ENCODE data around the gene PLVAP. TPM values are rescaled to one million over a fixed set of nuclear protein-coding genes. Genes with fewer than 3 reads are reported as not detected.
A peak's percentile ranks its signal among the peaks of the same experiment; 100 is the strongest.

Gene PLVAP
- total RNA-seq, 1 donor from 2014 or later = 0.58 TPM

GRCh38 chr19:17402982-17403855 lies 26.1 kb upstream of the PLVAP start:
- no peak overlapping the region for H3K4me3 ChIP-seq (ENCODE audit: low read depth, low read length)
- no peak for TF ChIP-seq CTCF (conservative IDR thresholded peaks at IDR 0.05; ENCODE audit: low read depth, low read length)
- no peak for DNase-seq (ENCODE audit: low read depth)

- no peak overlapping the region for H3K4me3 ChIP-seq (ENCODE audit: low read depth, low read length)
- no peak for TF ChIP-seq CTCF (conservative IDR thresholded peaks at IDR 0.05; ENCODE audit: low read depth, low read length)
- DNase-seq (ENCODE audit: low read depth) = no peak
Measured at GRCh38 chr19:17401628-17402027, 24.5 kb upstream of the PLVAP start.

GRCh38 chr19:17398902-17399527 lies 21.9 kb upstream of the PLVAP start:
- TF ChIP-seq CTCF (conservative IDR thresholded peaks at IDR 0.05; ENCODE audit: low read depth, low read length) = no peak
- no peak for DNase-seq (ENCODE audit: low read depth)
- H3K4me3 ChIP-seq (ENCODE audit: low read depth, low read length) = no peak overlapping the region

GRCh38 chr19:17394891-17395415 lies 17.8 kb upstream of the PLVAP start:
- DNase-seq (ENCODE audit: low read depth) = no peak
- TF ChIP-seq CTCF (conservative IDR thresholded peaks at IDR 0.05; ENCODE audit: low read depth, low read length) = peak; percentile 58
- H3K4me3 ChIP-seq (ENCODE audit: low read depth, low read length) = no peak overlapping the region

- no peak within 1 kb of the TSS for H3K4me3 ChIP-seq (ENCODE audit: low read depth, low read length)
- DNase-seq (ENCODE audit: low read depth) = no peak
Measured at GRCh38 chr19:17393914-17394313, 16.8 kb upstream of the PLVAP start, which contains the start of gene CCDC194. Gene CCDC194, minus strand, starts transcription at chr19:17394196. Its CDS starts 38 bp downstream, at chr19:17394158.

GRCh38 chr19:17393002-17393401 lies 15.9 kb upstream of the PLVAP start:
- DNase-seq (ENCODE audit: low read depth) = no peak
- no peak for TF ChIP-seq CTCF (conservative IDR thresholded peaks at IDR 0.05; ENCODE audit: low read depth, low read length)
- H3K4me3 ChIP-seq (ENCODE audit: low read depth, low read length) = no peak overlapping the region

More at GRCh38 chr19:17393914-17394313, 16.8 kb upstream of the PLVAP start, which contains the start of gene CCDC194:
- no peak for TF ChIP-seq CTCF (conservative IDR thresholded peaks at IDR 0.05; ENCODE audit: low read depth, low read length)

Measured in epithelial cell of proximal tubule (primary cell).